Measurements from ENCODE around the gene OR13A1.

GRCh38 chr10:45286980-45287379 lies 28.4 kb downstream of the OR13A1 start:
- TF ChIP-seq, protein P1, sequence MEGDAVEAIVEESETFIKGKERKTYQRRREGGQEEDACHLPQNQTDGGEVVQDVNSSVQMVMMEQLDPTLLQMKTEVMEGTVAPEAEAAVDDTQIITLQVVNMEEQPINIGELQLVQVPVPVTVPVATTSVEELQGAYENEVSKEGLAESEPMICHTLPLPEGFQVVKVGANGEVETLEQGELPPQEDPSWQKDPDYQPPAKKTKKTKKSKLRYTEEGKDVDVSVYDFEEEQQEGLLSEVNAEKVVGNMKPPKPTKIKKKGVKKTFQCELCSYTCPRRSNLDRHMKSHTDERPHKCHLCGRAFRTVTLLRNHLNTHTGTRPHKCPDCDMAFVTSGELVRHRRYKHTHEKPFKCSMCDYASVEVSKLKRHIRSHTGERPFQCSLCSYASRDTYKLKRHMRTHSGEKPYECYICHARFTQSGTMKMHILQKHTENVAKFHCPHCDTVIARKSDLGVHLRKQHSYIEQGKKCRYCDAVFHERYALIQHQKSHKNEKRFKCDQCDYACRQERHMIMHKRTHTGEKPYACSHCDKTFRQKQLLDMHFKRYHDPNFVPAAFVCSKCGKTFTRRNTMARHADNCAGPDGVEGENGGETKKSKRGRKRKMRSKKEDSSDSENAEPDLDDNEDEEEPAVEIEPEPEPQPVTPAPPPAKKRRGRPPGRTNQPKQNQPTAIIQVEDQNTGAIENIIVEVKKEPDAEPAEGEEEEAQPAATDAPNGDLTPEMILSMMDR (IDR thresholded peaks at IDR 0.05) = no peak
- no peak for TF ChIP-seq POLR2A (IDR thresholded peaks at IDR 0.05)
